Heart left ventricle (tissue), 16 donors: ENCODE data around the gene NAA38. TPM values are rescaled to one million over a fixed set of nuclear protein-coding genes. Genes with fewer than 3 reads are reported as not detected.

Source experiments
- ATAC-seq, 4 donors: fragments of 200-7000 bp; cut with Tn5 transposase; one replicate each; pipeline ENCODE4 v1.9.1; 2020 to 2022; ENCODE audit warnings: moderate library complexity in 4 of 4, mild to moderate bottlenecking in 3 of 4, moderate number of reproducible peaks in 1 of 4
- DNase-seq, 5 donors: peaks; one replicate each; pipeline ENCODE4 v3.0.0-alpha.2; 2020
- H3K27ac ChIP-seq, 12 donors: fragments of 200-600 bp; sonication (generic) in 4 of 12; one replicate each; pipeline versions ENCODE4 v1.5.0 to v1.8.0; 2016 to 2022; ENCODE audit warnings: mild to moderate bottlenecking in 2 of 12
- H3K27me3 ChIP-seq, 9 donors: fragments of 200-600 bp; sonication (generic) in 2 of 9; one replicate each; pipeline versions ENCODE4 v1.5.1 to v1.8.0; 2016 to 2022; ENCODE audit warnings: mild to moderate bottlenecking in 3 of 9
- H3K36me3 ChIP-seq, 9 donors: fragments of 200-600 bp; sonication (generic) in 2 of 9; one replicate each; pipeline versions ENCODE4 v1.5.0 to v1.8.0; 2018 to 2022; ENCODE audit warnings: mild to moderate bottlenecking in 2 of 9
- H3K4me1 ChIP-seq, 12 donors: fragments of 200-600 bp; sonication (generic) in 4 of 12; one replicate each; pipeline versions ENCODE4 v1.5.0 to v1.8.0; 2016 to 2022; ENCODE audit warnings: mild to moderate bottlenecking in 3 of 12
- H3K4me3 ChIP-seq, 12 donors: fragments of 200-600 bp; sonication (generic) in 4 of 12; one replicate each; pipeline versions ENCODE4 v1.5.0 to v1.8.0; 2017 to 2022; ENCODE audit warnings: mild to moderate bottlenecking in 9 of 12, moderate library complexity in 4 of 12
- H3K9me3 ChIP-seq, 12 donors: fragments of 200-600 bp; sonication (generic) in 4 of 12; one replicate each; pipeline versions ENCODE4 v1.5.0 to v1.8.0; 2016 to 2022; ENCODE audit warnings: mild to moderate bottlenecking in 1 of 12
- POLR2A ChIP-seq, 2 donors: fragments of 450-650 bp; IDR thresholded peaks; one replicate each; pipeline ENCODE4 v1.6.1; 2017; ENCODE audit warnings: antibody characterized with exemption in 2 of 2, mild to moderate bottlenecking in 2 of 2, moderate library complexity in 2 of 2
- WGBS, 4 donors: extraction: QIAGEN DNeasy Blood & Tissue Kit in 2 of 4; methylation state at CpG; one replicate each; pipeline versions ENCODE4 v1.1.5 to v1.1.7; 2013 to 2018; 5-methylcytosine and 5-hydroxymethylcytosine counted together
- intact Hi-C, 10 donors: fragments of 100-400 bp; cut with DNase I; formaldehyde crosslinking; loops; one replicate each; pipeline versions ENCODE4 v1.11.1 to v1.14.2; 2022
- polyA plus RNA-seq, 2 donors: library from polyadenylated mRNA; stranded (reverse); fragments of 200-250 nt; gene quantifications; one replicate each; pipeline ENCODE4 v1.2.3, GENCODE V29; 2013
- total RNA-seq, 9 donors: library from RNA; depleted of rRNA in 2 of 9; stranded (reverse); fragments of >200 nt in 2 of 9; fragmentation: NEBNext Ultra II Directional in 3 of 9; extraction: Animal tissue kit (Norgen Biotek cat#: 25700) in 3 of 9; gene quantifications; one replicate each; pipeline versions ENCODE4 v1.1.0 to v1.2.4, GENCODE V29; 2016 to 2023
- TF ChIP-seq, protein P1 (sequence below), 12 donors: fragments of 200-600 bp; sonication (generic) in 4 of 12; IDR thresholded peaks; one replicate each; pipeline versions ENCODE4 v1.5.0 to v1.8.0; 2018 to 2022; ENCODE audit warnings: antibody characterized with exemption in 12 of 12, mild to moderate bottlenecking in 5 of 12
- donor health status: ischemic (EF 13 %, LVEDD 7.1; RV severe dilation, severe dysfunction).
- donor health status: healthy with polysubstance abuse.
- donor health status: DM: no; HTN: yes; CAD: no.
- donor health status: DM: no; HTN: no; CAD: no.
- donor health status: ischemic (EF 25% LVEDD 6.9; RV normal size, moderate dysfunction).
- donor health status: ischemic (EF 25% LVEDD 5.7; RV mildly dilated, moderate dysfunction).
- donor health status: healthy.
- donor health status: DM: yes; HTN: yes; CAD: no.
- donor health status: ischemic (EF 35%, LVEDD 5.7; RV mildly dilated, moderate dysfunction).
- donor health status: nonischemic (EF 11% LVEDD 7.7; RV severe dilation, severe dysfunction).
- donor health status: DM: yes; HTN: yes; CAD: no.
- donor health status: PGD.
- donor health status: ischemic (EF 29% LVEDD 5.4; RV normal size, mild dysfunction).
- donor health status: nonischemic (EF 23%, LVEDD 6.1; RV moderate dilation, normal function).

Gene NAA38
- total and polyA plus RNA-seq, 11 donors = 60.9 to 179 (median 74.2) TPM

DNA sequence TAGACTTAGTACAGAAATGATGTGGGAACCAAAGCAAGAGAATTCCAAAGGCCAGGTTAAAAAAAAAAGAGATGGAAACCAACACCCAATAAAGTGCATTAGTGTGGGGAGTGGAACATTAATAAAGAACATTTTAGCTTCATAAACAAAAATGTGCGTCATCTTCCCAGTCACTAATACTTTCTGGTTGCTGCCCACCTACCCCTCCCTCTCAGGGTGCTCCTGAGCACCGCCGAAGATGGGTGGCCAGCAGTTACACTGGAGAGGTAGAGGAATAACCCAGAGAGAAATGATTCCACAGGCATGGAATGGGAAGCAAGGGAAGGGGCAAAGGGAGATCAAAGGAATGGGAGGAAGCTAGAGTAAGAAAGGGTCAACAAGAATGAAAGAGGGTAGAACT, 25.3 kb upstream of the NAA38 start:
- no peak for ATAC-seq
- H3K4me3 ChIP-seq = no peak overlapping the region
- H3K27ac ChIP-seq = peak overlapping the region in 1 of 12 donors; percentile 82
- intact Hi-C loops = no loop called here
- TF ChIP-seq, protein P1, sequence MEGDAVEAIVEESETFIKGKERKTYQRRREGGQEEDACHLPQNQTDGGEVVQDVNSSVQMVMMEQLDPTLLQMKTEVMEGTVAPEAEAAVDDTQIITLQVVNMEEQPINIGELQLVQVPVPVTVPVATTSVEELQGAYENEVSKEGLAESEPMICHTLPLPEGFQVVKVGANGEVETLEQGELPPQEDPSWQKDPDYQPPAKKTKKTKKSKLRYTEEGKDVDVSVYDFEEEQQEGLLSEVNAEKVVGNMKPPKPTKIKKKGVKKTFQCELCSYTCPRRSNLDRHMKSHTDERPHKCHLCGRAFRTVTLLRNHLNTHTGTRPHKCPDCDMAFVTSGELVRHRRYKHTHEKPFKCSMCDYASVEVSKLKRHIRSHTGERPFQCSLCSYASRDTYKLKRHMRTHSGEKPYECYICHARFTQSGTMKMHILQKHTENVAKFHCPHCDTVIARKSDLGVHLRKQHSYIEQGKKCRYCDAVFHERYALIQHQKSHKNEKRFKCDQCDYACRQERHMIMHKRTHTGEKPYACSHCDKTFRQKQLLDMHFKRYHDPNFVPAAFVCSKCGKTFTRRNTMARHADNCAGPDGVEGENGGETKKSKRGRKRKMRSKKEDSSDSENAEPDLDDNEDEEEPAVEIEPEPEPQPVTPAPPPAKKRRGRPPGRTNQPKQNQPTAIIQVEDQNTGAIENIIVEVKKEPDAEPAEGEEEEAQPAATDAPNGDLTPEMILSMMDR (IDR thresholded peaks at IDR 0.05) = no peak
- TF ChIP-seq POLR2A (IDR thresholded peaks at IDR 0.05) = no peak
- no peak for DNase-seq
- no peaks in the 10 kb centered on the region for H3K9me3 ChIP-seq
- no peaks in the 10 kb centered on the region for H3K27me3 ChIP-seq
- H3K36me3 ChIP-seq = peaks cover 0 to 40% (median 5%) of the 10 kb centered on the region in 9 donors
- WGBS, 4 donors = 87 to 92% (median 90%) methylated on average over 3 of the region's 3 CpGs
- peaks cover 0 to 65% (median 20%) of the 10 kb centered on the region in 12 donors for H3K4me1 ChIP-seq

DNA sequence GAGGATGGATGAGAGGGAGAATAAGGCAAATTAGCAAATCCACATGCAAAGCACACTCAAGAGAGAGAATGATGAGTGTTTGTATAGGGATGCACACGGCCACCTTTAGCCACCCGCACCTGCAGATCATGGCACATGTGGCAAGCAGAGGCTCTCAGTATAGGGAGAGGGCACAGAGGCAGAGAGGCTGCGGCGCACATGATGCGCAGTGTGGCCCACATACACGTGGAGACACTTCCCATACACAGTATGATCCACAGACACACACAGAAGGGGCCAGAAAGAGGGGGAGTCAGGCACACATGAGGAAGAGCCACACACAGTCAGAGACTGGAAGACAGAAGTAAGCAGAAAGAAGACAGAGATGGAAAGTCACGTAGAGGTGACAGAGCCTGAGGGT, 24.7 kb upstream of the NAA38 start:
- WGBS, 4 donors = 69 to 81% (median 79%) methylated on average over 7 of the region's 7 CpGs
- TF ChIP-seq POLR2A (IDR thresholded peaks at IDR 0.05) = no peak
- TF ChIP-seq, protein P1 (IDR thresholded peaks at IDR 0.05) = no peak
- DNase-seq (no peak), ATAC-seq (no peak)
- Histone ChIP-seq H3K36me3 (peaks cover 0 to 43% (median 5%) of the 10 kb centered on the region in 9 donors), H3K4me3 (no peak overlapping the region), H3K27me3 (no peaks in the 10 kb centered on the region), H3K4me1 (peaks cover 0 to 61% (median 16%) of the 10 kb centered on the region in 12 donors), H3K9me3 (no peaks in the 10 kb centered on the region), H3K27ac (no peak overlapping the region)
- intact Hi-C loops = no loop called here

DNA sequence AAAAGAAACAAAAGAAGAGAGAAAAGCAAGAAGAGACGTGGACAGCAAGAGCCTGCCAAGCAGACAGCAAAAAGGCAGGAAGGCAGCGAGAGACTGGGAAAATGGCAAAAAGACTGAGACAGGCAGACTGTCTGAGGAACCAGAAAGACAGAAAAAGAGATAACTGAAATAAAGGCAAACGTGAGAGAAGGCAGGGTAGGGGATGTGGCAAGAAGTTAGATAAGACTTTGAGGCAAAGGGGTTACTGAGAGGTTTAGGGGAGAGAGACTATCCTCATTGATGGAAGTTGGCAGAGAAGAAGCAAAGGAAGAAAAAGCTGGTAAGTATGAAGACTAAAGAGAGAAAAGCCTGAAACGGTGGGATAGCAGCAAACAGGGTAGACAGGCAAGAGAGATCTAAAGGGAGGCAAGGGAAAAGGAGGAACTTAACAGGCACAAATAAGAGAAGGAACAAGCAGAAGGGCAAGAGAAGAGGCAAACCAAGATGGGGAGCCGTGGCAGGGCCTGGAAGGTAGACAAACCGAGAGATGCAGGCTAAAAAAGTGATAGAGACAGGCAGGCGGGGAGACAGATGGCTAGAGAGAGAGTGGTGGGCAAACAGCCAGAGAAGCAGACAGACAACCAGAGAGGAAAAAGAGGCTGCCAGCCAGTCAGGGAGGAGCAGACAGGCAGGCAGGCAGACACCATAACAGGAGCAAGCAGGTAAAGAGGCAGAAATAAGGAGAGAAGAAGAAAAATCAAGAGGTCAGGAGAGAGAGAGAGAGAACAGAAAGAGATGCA, 24.1 kb upstream of the NAA38 start:
- DNase-seq = peak in 1 of 5 donors; percentile 23
- no peak overlapping the region for H3K4me3 ChIP-seq

More for the DNA sequence above, 24.1 kb upstream of the NAA38 start:
- H3K27ac ChIP-seq = peak overlapping the region in 2 of 12 donors; percentile 14 to 20
- TF ChIP-seq, protein P1 (IDR thresholded peaks at IDR 0.05) = no peak
- TF ChIP-seq POLR2A (IDR thresholded peaks at IDR 0.05) = no peak
- no peak for ATAC-seq
- H3K27me3 ChIP-seq = no peaks in the 10 kb centered on the region
- H3K9me3 ChIP-seq = no peaks in the 10 kb centered on the region
- intact Hi-C loops = no loop called here
- WGBS, 4 donors = 46 to 52% (median 51%) methylated on average over 7 of the region's 7 CpGs
- peaks cover 0 to 56% (median 10%) of the 10 kb centered on the region in 12 donors for H3K4me1 ChIP-seq
- H3K36me3 ChIP-seq = peaks cover 0 to 46% (median 5%) of the 10 kb centered on the region in 9 donors
